Ascending aorta (tissue), 2 donors: Measurements from ENCODE around the gene C10orf88. TPM values are rescaled to one million over a fixed set of nuclear protein-coding genes. Genes with fewer than 3 reads are reported as not detected.

Experiments used
- DNase-seq, 2 donors: peaks; one replicate each; pipeline ENCODE4 v3.0.0-alpha.2; 2019; ENCODE audit warnings: low spot score in 2 of 2
- H3K27ac ChIP-seq, 2 donors: fragments of 200-600 bp; sonication (generic); one replicate each; pipeline ENCODE4 v1.5.1; 2016 to 2017; ENCODE audit warnings: mild to moderate bottlenecking in 1 of 2
- H3K27me3 ChIP-seq: fragments of 200-600 bp; sonication (generic); one replicate; pipeline ENCODE4 v1.5.1; 2017
- H3K36me3 ChIP-seq, 2 donors: fragments of 200-600 bp; sonication (generic); one replicate each; pipeline ENCODE4 v1.5.1; 2016
- H3K4me1 ChIP-seq, 2 donors: fragments of 200-600 bp; sonication (generic); one replicate each; pipeline ENCODE4 v1.5.1; 2016 to 2017; ENCODE audit warnings: mild to moderate bottlenecking in 1 of 2
- H3K4me3 ChIP-seq, 2 donors: fragments of 200-600 bp; sonication (generic); one replicate each; pipeline ENCODE4 v1.5.1; 2016 to 2017; ENCODE audit warnings: mild to moderate bottlenecking in 1 of 2
- H3K9me3 ChIP-seq, 2 donors: fragments of 200-600 bp; sonication (generic); one replicate each; pipeline ENCODE4 v1.5.1; 2016
- intact Hi-C: fragments of 100-400 bp; cut with DNase I; formaldehyde crosslinking; loops from one replicate; pipeline ENCODE4 v1.15.1; 2023
- total RNA-seq: library from RNA; depleted of rRNA; stranded (reverse); fragments of >200 nt; gene quantifications from one replicate; pipeline ENCODE4 v1.1.0, GENCODE V29; 2016
- TF ChIP-seq, protein P1 (sequence below), 3 experiments: fragments of 200-600 bp in 2 of 3; fragments of 450-650 bp in 1 of 3; sonication (generic) in 2 of 3; IDR thresholded peaks; one replicate each; pipeline ENCODE4 v1.5.1; 2016 to 2019; ENCODE audit warnings: antibody characterized with exemption in 3 of 3, mild to moderate bottlenecking in 1 of 3, moderate library complexity in 1 of 3

Gene C10orf88
- total RNA-seq, 1 donor from 2014 or later = 1.3 TPM

DNA sequence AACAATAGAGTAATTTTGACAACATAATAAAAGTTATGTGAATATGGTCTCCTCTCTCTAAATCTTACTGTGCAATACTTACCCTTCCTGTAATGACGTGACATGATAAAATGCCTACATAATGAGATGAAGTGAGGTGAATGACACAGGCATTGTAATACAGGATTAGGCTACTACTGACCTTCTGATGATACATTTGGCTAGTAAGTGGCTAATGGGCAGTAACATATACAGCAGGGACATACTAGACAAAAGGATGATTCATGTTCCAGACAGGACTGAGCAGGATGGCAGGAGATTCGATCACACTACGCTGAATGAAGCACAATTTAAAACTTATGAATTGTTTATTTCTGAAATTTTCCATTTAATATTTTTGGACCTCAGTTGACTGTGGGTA is 4.7 kb downstream of the C10orf88 start:
- TF ChIP-seq, protein P1, sequence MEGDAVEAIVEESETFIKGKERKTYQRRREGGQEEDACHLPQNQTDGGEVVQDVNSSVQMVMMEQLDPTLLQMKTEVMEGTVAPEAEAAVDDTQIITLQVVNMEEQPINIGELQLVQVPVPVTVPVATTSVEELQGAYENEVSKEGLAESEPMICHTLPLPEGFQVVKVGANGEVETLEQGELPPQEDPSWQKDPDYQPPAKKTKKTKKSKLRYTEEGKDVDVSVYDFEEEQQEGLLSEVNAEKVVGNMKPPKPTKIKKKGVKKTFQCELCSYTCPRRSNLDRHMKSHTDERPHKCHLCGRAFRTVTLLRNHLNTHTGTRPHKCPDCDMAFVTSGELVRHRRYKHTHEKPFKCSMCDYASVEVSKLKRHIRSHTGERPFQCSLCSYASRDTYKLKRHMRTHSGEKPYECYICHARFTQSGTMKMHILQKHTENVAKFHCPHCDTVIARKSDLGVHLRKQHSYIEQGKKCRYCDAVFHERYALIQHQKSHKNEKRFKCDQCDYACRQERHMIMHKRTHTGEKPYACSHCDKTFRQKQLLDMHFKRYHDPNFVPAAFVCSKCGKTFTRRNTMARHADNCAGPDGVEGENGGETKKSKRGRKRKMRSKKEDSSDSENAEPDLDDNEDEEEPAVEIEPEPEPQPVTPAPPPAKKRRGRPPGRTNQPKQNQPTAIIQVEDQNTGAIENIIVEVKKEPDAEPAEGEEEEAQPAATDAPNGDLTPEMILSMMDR (IDR thresholded peaks at IDR 0.05) = no peak
- peaks cover 11 to 29% of the 10 kb centered on the region in 2 donors for H3K36me3 ChIP-seq
- DNase-seq = no peak
- no peak overlapping the region for H3K4me3 ChIP-seq
- intact Hi-C loops = no loop called here
- H3K9me3 ChIP-seq = no peaks in the 10 kb centered on the region
- no peaks in the 10 kb centered on the region for H3K27me3 ChIP-seq
- H3K27ac ChIP-seq = no peak overlapping the region
- peaks cover 0 to 5% of the 10 kb centered on the region in 2 donors for H3K4me1 ChIP-seq

DNA sequence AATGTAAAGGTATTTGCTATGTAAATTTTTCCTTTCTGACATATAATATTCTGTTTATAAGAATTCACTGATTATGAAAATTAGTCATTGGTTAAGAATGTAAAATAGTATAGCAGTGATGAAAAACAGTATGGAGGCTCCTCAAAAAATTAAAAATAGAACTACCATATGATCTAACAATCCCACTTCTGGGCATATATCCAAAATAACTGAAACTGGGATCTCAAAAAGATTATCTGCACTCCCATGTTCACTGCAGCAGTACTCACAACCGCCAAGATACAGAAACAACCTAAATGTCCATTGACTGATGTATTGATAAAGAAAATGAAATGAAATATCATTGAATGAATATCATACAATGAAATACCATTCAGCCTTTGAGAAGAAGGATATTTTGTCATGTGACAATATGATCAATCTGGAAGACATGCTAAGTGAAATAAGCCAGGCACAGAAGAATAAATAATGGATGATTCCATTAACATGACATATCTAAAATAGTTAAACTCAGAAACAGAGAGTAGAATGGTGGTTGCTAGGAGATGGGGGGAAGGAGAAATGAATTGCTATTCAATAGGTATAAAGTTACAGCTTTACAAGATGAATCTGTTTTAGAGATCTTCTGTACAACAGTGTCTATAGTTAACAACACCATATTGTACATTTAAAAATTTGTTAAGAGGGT is 14.0 kb downstream of the C10orf88 start:
- H3K27me3 ChIP-seq = no peaks in the 10 kb centered on the region
- no peaks in the 10 kb centered on the region for H3K4me1 ChIP-seq
- TF ChIP-seq, protein P1 (IDR thresholded peaks at IDR 0.05) = no peak
- H3K9me3 ChIP-seq = no peaks in the 10 kb centered on the region
- intact Hi-C loops = no loop called here
- no peak for DNase-seq
- no peak overlapping the region for H3K27ac ChIP-seq
- peaks cover 17 to 20% of the 10 kb centered on the region in 2 donors for H3K36me3 ChIP-seq
- H3K4me3 ChIP-seq = no peak overlapping the region

DNA sequence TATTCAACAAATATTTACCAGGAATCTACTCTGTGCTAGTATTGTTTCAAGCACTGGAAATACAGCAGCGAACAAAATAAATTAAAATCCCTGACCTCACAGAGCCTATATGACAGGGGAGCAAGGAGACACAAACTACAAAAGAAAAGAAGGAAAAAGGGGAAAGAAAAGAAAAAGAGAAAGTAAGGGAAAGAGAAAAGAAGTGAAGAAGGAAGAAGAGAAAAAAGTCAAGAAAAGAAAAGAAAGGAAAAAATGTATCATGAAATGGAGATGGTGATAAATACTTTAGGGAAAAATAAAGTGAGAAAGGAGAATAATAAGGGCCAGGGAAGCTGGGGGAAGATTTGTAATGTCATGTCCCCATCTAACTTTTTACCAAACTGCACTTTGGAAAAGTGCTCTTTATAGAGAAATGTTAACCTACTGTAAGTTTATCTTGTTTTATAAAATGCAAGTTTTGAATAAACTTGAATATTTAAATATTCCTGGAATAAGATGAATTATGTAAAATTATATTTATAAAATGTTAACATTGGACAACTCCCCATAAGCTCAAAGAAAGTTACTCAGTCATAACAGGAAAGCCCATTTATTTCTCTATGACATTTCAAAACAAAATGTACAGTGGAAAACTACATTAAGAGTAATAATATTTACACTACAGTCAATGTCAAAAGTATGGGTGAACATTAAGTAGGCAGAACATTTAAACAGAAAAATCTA is 14.7 kb downstream of the C10orf88 start:
- intact Hi-C loops = no loop called here
- H3K4me1 ChIP-seq = no peaks in the 10 kb centered on the region
- H3K4me3 ChIP-seq = no peak overlapping the region
- no peak overlapping the region for H3K27ac ChIP-seq
- H3K9me3 ChIP-seq = no peaks in the 10 kb centered on the region
- H3K27me3 ChIP-seq = no peaks in the 10 kb centered on the region
- peaks cover 16 to 20% of the 10 kb centered on the region in 2 donors for H3K36me3 ChIP-seq
- DNase-seq = no peak
- TF ChIP-seq, protein P1 (IDR thresholded peaks at IDR 0.05) = no peak

DNA sequence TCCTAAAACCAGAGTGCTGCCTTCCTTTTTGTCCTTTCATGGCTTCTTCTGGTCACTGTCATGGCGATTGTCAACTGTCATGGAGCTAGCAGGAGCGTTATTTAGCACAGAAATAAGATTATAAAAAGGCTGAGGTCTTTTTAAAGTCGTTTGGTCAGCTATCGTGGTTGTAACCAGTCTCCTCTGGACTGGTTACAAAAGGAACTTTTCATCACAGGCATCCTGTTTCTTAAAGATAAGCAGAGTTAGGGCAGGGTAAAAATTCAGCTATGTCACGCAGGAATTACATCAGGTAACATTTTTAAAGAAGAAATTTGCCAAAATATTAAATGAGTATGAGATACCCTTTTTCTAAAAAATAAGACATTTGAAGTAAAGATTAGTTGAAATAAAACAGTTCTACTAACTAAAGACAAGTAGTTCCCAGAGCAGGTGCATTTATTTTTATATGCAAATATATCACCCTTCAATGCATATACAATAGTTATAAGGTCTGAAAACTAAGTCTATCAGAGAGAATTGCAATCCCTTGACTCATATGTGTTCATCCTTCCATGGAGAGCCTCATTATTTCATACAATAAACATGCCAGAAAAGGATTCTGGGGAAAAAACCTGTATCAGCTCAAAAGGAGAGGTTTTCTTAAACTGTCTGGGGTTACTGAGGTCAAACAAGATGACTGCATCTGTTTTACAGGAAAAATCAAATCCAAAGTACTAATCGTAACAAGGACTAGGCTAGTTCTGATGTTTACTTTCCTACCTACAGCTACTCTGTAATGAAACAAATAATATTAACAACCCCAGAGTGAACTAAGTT is 22.7 kb downstream of the C10orf88 start:
- H3K27me3 ChIP-seq = no peaks in the 10 kb centered on the region
- peaks cover 0 to 9% of the 10 kb centered on the region in 2 donors for H3K36me3 ChIP-seq
- intact Hi-C loops = no loop called here
- no peak for DNase-seq
- H3K4me1 ChIP-seq = no peaks in the 10 kb centered on the region
- no peaks in the 10 kb centered on the region for H3K9me3 ChIP-seq
- H3K27ac ChIP-seq = no peak overlapping the region
- TF ChIP-seq, protein P1 (IDR thresholded peaks at IDR 0.05) = no peak
- H3K4me3 ChIP-seq = no peak overlapping the region

DNA sequence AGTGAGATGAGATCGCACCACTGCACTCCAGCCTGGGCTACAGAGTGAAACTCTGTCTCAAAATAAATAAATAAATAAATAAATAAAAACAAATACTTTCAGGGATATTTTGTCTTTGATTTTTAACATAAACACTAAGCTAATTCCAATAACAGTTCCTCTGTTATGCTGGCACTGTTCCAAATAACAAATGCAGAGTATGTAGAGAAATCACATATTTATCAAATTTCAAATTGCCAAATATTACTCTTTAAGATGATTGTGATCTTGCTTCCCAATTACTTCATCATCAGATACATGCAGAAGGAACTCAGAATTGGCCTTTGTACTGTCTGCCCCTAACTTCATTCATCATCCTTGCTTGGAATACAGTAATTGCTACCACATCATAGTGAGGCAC is 23.9 kb downstream of the C10orf88 start:
- intact Hi-C loops = no loop called here
- H3K9me3 ChIP-seq = no peaks in the 10 kb centered on the region
- no peak overlapping the region for H3K27ac ChIP-seq
- H3K27me3 ChIP-seq = no peaks in the 10 kb centered on the region
- no peaks in the 10 kb centered on the region for H3K4me1 ChIP-seq
- TF ChIP-seq, protein P1 (IDR thresholded peaks at IDR 0.05) = no peak
- H3K36me3 ChIP-seq = peaks cover 0 to 8% of the 10 kb centered on the region in 2 donors
- H3K4me3 ChIP-seq = no peak overlapping the region
- no peak for DNase-seq
